Measurements from ENCODE around the gene SEC62. TPM values are rescaled to one million over a fixed set of nuclear protein-coding genes. Genes with fewer than 3 reads are reported as not detected.

The SEC62 gene
- total RNA-seq, 2 experiments from 2014 or later = 61.0 to 63.1 TPM

DNA sequence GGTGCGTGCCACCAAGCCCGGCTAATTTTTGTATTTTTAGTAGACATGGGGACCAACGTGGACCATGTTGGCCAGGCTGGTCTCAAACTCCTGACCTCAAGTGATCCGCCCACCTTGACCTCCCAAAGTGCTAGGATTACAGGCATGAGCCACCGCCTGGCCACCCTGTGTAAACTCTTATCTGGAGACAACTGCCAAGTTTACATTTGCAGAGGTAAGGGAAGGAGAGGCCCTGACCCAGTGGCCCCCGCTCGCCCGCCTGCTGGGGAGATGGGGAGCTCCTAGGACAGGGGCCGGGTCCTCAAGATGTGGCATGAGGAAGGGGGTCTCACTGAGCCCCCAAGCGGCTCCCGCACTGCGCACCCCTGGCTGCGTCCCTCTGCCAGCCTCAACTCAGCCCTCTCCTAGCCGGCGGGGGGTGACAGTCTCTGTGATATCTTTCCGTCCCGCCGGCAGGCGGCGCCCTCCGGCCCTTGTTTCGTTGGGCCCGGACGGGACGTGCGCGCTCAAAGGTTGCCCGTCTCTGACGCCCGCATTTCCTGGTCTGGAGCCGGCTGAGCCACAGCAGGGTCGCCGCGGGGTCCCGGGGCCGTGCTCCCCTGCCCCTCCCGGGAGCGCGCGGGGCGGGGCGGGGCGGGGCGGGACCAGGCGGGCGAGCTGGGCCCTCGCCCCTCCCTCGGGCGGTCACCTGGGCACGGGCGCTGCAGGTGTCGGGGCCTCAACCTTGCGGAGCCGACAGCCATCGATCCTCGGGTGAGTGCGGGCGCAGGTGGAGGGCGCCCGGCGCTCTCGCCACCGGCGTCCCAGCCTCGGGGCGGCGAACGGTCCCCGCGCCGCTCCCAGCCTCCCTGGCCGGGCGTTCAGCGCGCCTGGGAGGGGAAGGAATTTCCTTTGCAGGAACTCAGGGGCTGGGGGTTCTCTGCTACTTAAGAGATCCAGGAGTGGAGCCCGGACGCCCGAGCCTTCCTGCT lies 71.1 kb downstream of the SEC62 start, which contains the start of gene GPR160:
TSS of gene GPR160 (plus strand) at position 533 of the 971 bp plus-strand sequence. CDS start 45,978 bp downstream, outside the sequence.
- H3K9me3 Mint-ChIP-seq = peaks cover 7% of the 10 kb centered on the region
- CTCF ChIA-PET = interaction anchor here (1.4 kb wide), 1 partner anchor 17 kb away, joined by 5 read pairs; no protein-coding TSS in a partner anchor
- peak; percentile 85 for DNase-seq
- H3K4me3 Mint-ChIP-seq = peak within 1 kb of the TSS; percentile 79
- peaks cover 35% of the 10 kb centered on the region for H3K4me1 Mint-ChIP-seq
- H3K36me3 Mint-ChIP-seq (ENCODE audit: low read depth) = peaks cover 10% of the 10 kb centered on the region
- POLR2A ChIA-PET = no interaction called here
- H3K27me3 Mint-ChIP-seq = peaks cover 7% of the 10 kb centered on the region
- H3K27ac Mint-ChIP-seq = peak within 1 kb of the TSS; percentile 52

GRCh38 chr3:170038434-170039110 lies 72.0 kb downstream of the SEC62 start:
- ChIA-PET POLR2A (no interaction called here), CTCF (interaction anchor here (1.1 to 1.4 kb wide), 2 partner anchors 14 to 16 kb away, joined by 3 to 5 read pairs; no protein-coding TSS in a partner anchor)
- Mint-ChIP-seq H3K36me3 (ENCODE audit: low read depth) (peaks cover 8% of the 10 kb centered on the region), H3K4me3 (peak overlapping the region; percentile 79), H3K4me1 (peaks cover 27% of the 10 kb centered on the region), H3K27ac (peak overlapping the region; percentile 52), H3K27me3 (peaks cover 7% of the 10 kb centered on the region), H3K9me3 (peaks cover 4% of the 10 kb centered on the region)
- DNase-seq = no peak

DNA sequence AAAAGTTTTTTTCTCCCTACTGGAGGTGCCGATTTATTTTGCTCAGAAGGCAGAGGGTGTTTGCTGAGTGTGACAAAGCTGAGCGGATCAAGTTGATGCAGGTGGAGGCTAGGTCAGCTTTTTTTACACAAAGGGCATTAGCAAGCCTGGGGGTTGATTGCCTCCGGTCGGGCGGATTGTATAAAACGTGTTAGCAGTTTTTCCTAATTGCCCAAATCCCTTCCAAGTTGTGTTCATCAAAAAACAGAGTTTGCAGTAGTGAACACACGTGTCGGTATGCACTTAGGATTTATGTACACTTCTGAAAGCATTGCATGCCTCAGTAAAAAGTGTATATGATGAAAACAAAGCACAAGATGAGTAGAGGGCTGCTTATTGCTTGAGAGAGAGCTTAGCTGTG lies 73.8 kb downstream of the SEC62 start:
- no peaks in the 10 kb centered on the region for H3K9me3 Mint-ChIP-seq
- peaks cover 25% of the 10 kb centered on the region for H3K4me1 Mint-ChIP-seq
- DNase-seq = no peak
- POLR2A ChIA-PET = no interaction called here
- no peak overlapping the region for H3K4me3 Mint-ChIP-seq
- H3K27ac Mint-ChIP-seq = no peak overlapping the region
- H3K27me3 Mint-ChIP-seq = peaks cover 7% of the 10 kb centered on the region
- CTCF ChIA-PET = interaction anchor here (1.0 to 1.1 kb wide), 2 partner anchors 17 to 51 kb away, joined by 3 read pairs; no protein-coding TSS in a partner anchor
- H3K36me3 Mint-ChIP-seq (ENCODE audit: low read depth) = peaks cover 3% of the 10 kb centered on the region

GRCh38 chr3:170043506-170043905 lies 76.9 kb downstream of the SEC62 start:
- CTCF ChIA-PET = no interaction called here
- peaks cover 7% of the 10 kb centered on the region for H3K27me3 Mint-ChIP-seq

DNA sequence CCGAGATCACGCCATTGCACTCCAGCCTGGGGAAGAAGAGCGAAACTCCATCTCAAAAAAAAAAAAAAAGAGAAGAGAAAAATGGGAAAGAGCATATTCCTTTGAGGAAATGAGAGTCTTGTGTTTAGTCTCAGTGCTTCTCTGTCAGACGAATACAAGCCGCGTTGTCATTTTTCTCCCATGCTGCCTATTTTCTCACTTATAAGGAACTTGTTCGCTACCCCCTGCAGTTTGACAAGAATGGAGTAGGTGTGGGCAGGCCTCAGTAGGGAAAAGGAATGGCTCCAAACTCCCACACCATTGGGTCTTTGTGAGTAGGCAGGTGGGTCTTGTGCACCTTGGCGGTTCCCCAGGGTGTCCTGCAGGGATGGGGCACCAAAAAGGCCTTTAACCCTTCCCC lies 77.7 kb downstream of the SEC62 start:
- Mint-ChIP-seq H3K9me3 (no peaks in the 10 kb centered on the region), H3K27ac (peak overlapping the region; percentile 58), H3K4me3 (no peak overlapping the region), H3K4me1 (peaks cover 20% of the 10 kb centered on the region), H3K27me3 (peaks cover 4% of the 10 kb centered on the region), H3K36me3 (ENCODE audit: low read depth) (no peaks in the 10 kb centered on the region)
- CTCF ChIA-PET = interaction anchor here (1.1 kb wide), 1 partner anchor 11 kb away, joined by 4 read pairs; no protein-coding TSS in a partner anchor
- POLR2A ChIA-PET = no interaction called here
- no peak for DNase-seq

More at GRCh38 chr3:170043506-170043905, 76.9 kb downstream of the SEC62 start:
- peaks cover 27% of the 10 kb centered on the region for H3K4me1 Mint-ChIP-seq
- no peaks in the 10 kb centered on the region for H3K9me3 Mint-ChIP-seq
- no peak for DNase-seq
- H3K27ac Mint-ChIP-seq = no peak overlapping the region
- H3K36me3 Mint-ChIP-seq (ENCODE audit: low read depth) = no peaks in the 10 kb centered on the region
- no peak overlapping the region for H3K4me3 Mint-ChIP-seq
- POLR2A ChIA-PET = no interaction called here

- Mint-ChIP-seq H3K27me3 (peaks cover 1% of the 10 kb centered on the region), H3K36me3 (ENCODE audit: low read depth) (no peaks in the 10 kb centered on the region), H3K4me1 (peaks cover 20% of the 10 kb centered on the region), H3K4me3 (no peak overlapping the region), H3K27ac (peak overlapping the region; percentile 58), H3K9me3 (no peaks in the 10 kb centered on the region)
- no peak for DNase-seq
- ChIA-PET CTCF (interaction anchor here (0.7 to 1.1 kb wide), 2 partner anchors 9 to 11 kb away, joined by 3 to 4 read pairs; no protein-coding TSS in a partner anchor), POLR2A (interaction anchor here (0.6 kb wide), 1 partner anchor 102 kb away, joined by 5 read pairs; no protein-coding TSS in a partner anchor)
These were observed 78.2 kb downstream of the SEC62 start for GRCh38 chr3:170044795-170045244.

- POLR2A ChIA-PET = interaction anchor here (0.6 kb wide), 1 partner anchor 9 kb away, joined by 3 read pairs; no protein-coding TSS in a partner anchor
- CTCF ChIA-PET = interaction anchor here (0.9 kb wide), 1 partner anchor 11 kb away, joined by 4 read pairs; no protein-coding TSS in a partner anchor
- H3K36me3 Mint-ChIP-seq (ENCODE audit: low read depth) = no peaks in the 10 kb centered on the region
- no peaks in the 10 kb centered on the region for H3K9me3 Mint-ChIP-seq
- H3K4me3 Mint-ChIP-seq = no peak overlapping the region
- H3K4me1 Mint-ChIP-seq = peaks cover 18% of the 10 kb centered on the region
- DNase-seq = no peak
- no peaks in the 10 kb centered on the region for H3K27me3 Mint-ChIP-seq
- H3K27ac Mint-ChIP-seq = no peak overlapping the region
These were observed 79.9 kb downstream of the SEC62 start for GRCh38 chr3:170046269-170047132.

- DNase-seq = no peak
- Mint-ChIP-seq H3K27ac (no peak overlapping the region), H3K36me3 (ENCODE audit: low read depth) (no peaks in the 10 kb centered on the region), H3K4me3 (no peak overlapping the region), H3K27me3 (no peaks in the 10 kb centered on the region), H3K4me1 (peaks cover 18% of the 10 kb centered on the region), H3K9me3 (no peaks in the 10 kb centered on the region)
- ChIA-PET CTCF (no interaction called here), POLR2A (no interaction called here)
These were observed 80.5 kb downstream of the SEC62 start for GRCh38 chr3:170047133-170047404.

Other genes with a start within 250 kb of the SEC62 start
- 1 to 10 TPM; 1.8 to 4.6 TPM for gene TERC, start 201.7 kb upstream of the SEC62 start, total RNA-seq
- under 1 TPM; 0.20 to 0.23 TPM for gene ACTRT3, start 197.2 kb upstream of the SEC62 start, total RNA-seq
- 10 to 100 TPM; 14.8 to 16.4 TPM for gene MYNN, start 193.4 kb upstream of the SEC62 start, total RNA-seq
- not detected for gene LRRIQ4, start 153.9 kb upstream of the SEC62 start, total RNA-seq
- gene LRRC34, start 153.9 kb upstream of the SEC62 start, total RNA-seq = 1 to 10 TPM; 3.4 to 4.7 TPM
- gene LRRC31, start 96.9 kb upstream of the SEC62 start, total RNA-seq = not detected
- gene SAMD7, start 55.2 kb upstream of the SEC62 start, total RNA-seq = not detected
- gene GPR160, start 71.2 kb downstream of the SEC62 start, total RNA-seq = 1 to 10 TPM; 6.1 to 6.2 TPM
- 100 to 1,000 TPM in 1 of 2 experiments, 10 to 100 TPM in 1; 67.5 to 103 TPM for gene PHC3, start 214.9 kb downstream of the SEC62 start, total RNA-seq

All from activated CD4-positive, alpha-beta T cell treated with anti-CD3 and anti-CD28 coated beads, Interleukin-2, amount 10 ng/mL, durations not matched to agents 7 days and 5 days (primary cell).